NCI-H2196 treated with DMSO at 0.1 percent for 48 hours (cell line): Measurements from ENCODE around the gene RTN4.
A peak's percentile ranks its signal among the peaks of the same experiment; 100 is the strongest.
"Not testable (repeated sequence)": the region's sequence is repeated elsewhere in the genome, so short reads cannot be mapped to it uniquely, and the experiment has no call there.

Source experiments
- DNase-seq: peaks from one replicate; lab custom pipeline; 2025; ENCODE audit not compliant: unreplicated experiment; lab: John Stamatoyannopoulos, UW

RTN4 gene

GRCh38 chr2:55073000-55073983 lies 23.0 kb upstream of the RTN4 start:
- DNase-seq: no peak

- DNase-seq: no peak
These were observed 13.6 kb upstream of the RTN4 start for GRCh38 chr2:55063713-55064323.

- DNase-seq: no peak
These were observed 13.0 kb upstream of the RTN4 start for GRCh38 chr2:55063226-55063625.

DNA sequence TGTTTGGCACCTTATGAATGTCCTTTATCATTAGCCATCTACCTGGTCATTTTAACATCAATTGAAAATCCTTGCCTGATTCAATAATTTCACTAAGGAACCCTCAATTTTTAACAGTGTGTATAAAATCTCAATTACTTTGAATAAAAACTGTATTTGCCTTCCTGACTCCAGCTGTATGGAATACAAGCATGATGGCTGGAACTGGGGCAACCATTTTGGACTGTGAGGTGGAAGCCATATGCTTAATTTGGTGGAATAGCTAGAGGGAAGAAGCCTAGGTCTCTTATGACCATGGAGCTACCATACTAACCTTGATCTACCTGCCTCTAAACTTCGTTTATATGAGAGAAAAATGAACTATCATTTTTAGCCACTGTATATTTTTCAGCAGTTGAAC lies 12.5 kb upstream of the RTN4 start:
- DNase-seq: no peak

DNA sequence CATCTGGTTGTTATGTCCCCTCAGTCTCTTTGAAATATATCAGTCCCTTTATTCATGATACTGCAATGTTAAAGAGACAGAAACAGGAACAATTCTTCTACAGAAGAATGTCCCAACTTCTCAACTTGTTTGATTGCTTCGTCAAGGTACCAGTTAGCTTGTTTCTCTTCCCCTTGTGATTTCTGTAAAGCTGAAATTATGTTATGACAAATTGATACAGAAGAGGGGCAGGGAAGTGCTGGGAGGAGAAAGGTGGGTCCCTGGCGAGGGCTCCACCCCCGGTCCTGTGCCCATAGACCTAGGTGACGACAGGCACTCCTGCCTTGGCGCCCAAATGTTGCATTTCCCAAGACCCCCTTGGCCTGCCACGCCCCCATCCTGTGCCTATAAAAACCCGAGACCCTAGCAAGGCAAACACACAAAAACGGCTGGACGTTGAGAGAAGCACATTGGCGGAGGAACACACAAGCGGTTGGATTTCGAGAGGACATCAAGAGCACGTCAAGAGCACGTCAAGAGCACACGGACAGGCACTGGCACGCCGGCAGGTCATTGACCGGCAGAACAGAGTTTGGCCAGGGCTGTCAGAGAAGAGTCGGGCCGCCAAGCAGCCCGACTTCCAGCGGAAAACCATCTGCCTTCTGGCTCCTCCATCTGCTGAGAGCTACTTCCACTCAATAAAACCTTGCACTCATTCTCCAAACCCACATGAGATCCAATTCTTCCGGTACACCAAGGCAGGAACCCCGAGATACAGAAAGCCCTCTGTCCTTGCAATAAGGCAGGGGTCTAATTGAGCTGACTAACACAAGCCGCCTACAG lies 11.5 kb upstream of the RTN4 start:
- no peak for DNase-seq

DNA sequence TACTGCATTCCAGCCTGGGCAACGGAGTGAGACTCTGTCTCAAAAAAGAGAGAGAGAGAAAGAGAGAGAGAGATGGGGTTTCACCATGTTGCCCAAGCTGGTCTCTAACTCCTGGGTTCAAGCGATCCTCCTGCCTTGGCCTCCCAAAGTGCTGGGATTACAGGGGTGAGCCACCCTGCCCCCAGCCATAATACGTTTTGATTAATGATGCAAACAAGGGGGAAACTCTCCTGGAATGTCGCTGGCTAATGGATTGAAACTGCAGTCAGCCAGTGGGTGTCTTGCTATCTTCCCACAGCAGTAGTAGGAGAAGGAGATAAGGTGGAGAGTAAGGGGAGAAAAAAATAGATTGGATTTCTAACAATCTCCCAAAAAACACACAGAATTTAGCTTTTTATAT lies 9.5 kb upstream of the RTN4 start:
- DNase-seq: no peak

DNA sequence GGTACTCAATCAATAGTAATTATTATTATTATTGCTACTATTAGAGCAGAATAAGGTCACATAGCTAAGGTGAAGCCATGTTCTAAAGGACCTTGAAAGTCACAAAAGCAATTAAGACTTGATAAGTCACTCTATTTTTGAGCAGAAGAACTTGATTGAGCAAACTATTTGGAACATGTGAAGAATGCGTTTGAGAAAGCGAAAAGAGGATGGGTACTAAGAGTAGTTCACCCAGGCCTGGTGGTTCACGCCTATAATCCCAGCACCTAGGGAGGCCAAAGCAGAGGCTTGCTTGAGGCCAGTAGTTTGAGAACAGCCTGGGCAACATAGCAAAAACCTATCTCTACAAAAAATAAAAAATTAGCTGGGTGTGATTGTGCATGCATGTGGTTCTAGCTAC lies 7.2 kb upstream of the RTN4 start:
- DNase-seq: no peak

- DNase-seq: no peak
These were observed 5.8 kb upstream of the RTN4 start for GRCh38 chr2:55056024-55056521.

DNA sequence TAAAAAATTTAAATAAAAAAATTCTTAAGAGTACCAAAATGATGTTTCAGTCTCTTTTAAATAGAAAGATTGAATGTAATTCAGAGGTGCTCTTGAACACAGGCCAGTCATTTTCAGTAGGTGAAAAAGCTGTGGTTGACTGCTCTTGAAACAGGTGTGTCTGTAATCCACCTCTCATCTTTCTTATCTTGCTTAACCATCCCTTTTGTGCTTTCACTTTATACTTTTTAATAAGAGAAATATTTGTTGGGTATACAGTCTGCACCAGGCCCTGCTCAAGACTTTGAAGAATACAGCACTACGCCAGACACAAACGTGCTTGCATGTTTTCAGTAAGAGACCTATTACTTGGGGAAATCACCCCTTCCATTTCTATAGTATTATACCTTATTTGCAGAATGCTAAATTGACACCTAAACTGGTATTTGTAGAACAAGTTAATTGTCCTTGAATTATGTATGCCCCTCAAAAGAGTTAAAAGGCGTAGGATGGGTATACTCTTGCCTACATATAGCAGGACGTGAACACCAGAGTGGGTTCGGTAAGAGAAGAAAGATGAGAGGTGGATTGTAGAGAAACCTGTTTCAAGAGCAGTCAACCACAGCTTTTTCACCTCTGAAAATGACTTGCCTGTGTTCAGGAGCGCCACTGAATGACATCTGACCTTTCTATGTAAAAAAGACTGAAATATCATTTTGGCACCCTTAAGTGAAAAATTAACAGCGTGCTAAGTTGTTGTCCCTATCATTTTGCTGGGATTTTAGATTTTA lies 4.0 kb upstream of the RTN4 start:
- DNase-seq: no peak

- not testable (repeated sequence) for DNase-seq
These were observed 3.0 kb upstream of the RTN4 start for GRCh38 chr2:55053225-55053624.

GRCh38 chr2:55052129-55053061 lies 2.1 kb upstream of the RTN4 start:
- no peak for DNase-seq

- DNase-seq: peak; percentile 9
These were observed 995 bp upstream of the RTN4 start for GRCh38 chr2:55051026-55051866.

DNA sequence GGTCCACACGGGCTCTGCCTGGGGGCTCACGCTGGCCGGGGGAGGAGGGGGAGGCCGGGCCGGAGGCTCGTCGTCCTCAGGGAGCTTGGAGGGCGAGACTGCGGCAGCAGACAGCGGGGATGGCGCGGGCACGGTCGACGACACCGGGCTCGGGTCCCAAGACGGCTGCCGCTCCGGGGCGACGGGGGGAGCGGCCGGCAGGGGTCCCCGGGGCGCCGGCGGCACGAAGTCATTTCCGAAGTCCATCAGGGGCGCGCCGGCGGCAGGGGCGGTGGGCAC lies 491 bp downstream of the RTN4 start:
- no peak for DNase-seq

DNA sequence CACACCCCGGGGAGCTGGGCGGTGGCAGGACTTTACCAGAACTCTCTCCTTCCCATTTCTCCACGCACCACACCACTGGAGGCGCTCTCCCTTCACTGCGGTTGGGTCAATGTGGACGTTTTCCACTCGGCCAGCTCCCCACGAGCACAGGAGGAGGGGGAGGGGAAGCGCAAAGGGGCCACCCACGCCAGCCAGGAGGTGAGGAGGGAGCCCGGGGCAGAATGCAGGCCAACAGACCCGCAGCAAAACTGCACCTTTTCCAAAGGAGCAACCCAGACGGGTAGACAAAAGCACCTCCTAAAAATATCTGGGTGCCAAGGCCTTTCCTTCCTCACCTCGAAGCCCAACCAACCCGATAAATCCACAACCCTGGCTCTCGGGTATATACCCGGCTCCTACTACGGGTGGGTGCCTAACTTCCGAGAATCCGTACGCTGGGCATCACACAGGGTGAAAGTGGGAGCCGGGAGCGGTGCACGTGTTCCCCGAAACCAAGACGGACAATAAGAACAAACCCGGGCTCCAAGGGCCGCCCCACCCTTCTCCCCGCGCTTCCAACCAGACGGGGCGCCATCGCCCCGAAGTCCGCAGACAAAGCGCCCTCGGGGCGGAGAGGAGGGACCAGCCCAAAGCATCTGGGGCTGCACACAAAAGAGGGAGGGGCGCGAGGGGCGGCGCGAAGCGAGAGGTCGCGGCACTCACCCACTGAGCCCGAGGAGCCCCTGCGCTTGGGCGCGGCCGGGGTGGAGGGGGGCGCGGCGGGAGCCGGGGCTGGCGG lies 1.0 kb downstream of the RTN4 start:
- no peak for DNase-seq

GRCh38 chr2:55048508-55049042 lies 1.7 kb downstream of the RTN4 start:
- DNase-seq: no peak

- DNase-seq: no peak
These were observed 2.5 kb downstream of the RTN4 start for GRCh38 chr2:55047677-55048299.

GRCh38 chr2:55045780-55046179 lies 4.5 kb downstream of the RTN4 start:
- DNase-seq: no peak
